Hematopoietic multipotent progenitor cell treated with erythropoietin and hydrocortisone succinate and interleukin-3 and kit ligand, for 15 days (in vitro differentiated cells): ENCODE data around the gene CMTM4.

Source experiments
- DNase-seq: peaks from one replicate; pipeline ENCODE4 v3.0.0-alpha.2; 2015; ENCODE audit warnings: low spot score

CMTM4 gene

DNA sequence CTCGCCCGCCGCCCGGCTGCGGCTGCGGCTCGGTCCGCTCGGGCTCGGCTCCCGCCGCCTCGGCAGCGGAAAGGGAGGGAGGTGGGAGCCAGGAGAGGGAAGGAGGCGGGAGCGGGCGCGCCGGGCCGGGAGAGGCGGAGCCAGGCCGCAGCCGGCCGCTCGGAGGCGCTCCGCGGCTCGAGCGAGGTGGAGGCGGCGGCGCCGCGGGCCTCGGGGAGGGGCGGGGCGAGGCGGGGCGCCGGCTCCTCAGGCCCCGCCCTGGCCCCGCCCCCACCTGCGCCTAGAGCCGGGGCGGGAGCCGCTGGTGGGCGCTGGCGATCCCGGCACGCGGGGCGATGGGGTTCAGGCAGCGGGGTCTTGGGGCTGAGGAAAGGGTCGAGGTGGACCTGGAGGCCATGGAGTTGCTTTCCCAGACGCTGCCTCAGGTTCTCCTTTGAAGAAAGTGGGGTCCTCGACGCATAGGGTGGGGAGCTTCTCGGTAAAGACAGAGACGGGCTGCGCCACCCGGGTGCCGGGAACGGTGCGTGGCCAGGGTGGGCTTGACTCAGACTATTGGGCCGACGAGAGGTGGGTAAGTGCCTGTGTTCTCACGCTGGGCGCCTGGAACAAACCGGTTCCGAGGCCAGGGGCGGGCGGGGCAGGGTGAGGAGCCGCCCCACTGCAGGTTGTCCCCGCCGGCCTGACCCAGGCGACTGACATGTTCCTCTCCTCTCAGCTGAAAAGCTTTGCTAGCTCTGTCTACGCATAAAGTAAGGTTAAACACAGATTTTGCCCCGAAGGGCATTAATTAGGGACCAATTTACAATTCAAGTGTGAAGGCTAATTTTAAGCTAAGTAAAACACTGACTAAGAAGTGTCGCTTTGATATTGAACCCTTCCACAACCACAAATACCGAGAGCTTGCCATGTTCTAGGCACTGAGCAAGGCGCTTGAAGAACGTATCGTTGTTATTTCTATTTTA, at the start of gene CMTM4:
Gene CMTM4, minus strand, starts transcription at position 75 of the 962 bp plus-strand sequence. CDS start 218 bp downstream, outside the sequence.
- peak; percentile 78 for DNase-seq

DNA sequence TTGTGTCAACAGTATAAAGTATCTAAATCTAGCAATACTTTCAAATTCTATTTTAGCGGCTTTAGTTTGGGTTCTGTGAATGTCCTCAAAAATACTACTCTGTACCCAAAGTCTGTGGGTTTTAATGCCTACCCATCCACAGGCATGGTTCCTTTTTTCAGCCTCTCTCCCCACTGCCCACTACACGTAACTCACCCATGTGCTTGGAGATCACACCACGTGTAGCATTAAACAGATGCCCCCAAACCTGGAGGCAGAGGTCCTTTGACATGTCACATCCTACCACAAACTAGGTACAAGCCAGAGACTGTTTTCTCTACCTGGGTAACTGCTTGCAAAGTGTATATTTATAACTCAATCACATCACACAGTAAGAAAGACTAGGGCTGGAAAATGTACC, 49.5 kb upstream of the CMTM4 start:
- DNase-seq, result no peak

DNA sequence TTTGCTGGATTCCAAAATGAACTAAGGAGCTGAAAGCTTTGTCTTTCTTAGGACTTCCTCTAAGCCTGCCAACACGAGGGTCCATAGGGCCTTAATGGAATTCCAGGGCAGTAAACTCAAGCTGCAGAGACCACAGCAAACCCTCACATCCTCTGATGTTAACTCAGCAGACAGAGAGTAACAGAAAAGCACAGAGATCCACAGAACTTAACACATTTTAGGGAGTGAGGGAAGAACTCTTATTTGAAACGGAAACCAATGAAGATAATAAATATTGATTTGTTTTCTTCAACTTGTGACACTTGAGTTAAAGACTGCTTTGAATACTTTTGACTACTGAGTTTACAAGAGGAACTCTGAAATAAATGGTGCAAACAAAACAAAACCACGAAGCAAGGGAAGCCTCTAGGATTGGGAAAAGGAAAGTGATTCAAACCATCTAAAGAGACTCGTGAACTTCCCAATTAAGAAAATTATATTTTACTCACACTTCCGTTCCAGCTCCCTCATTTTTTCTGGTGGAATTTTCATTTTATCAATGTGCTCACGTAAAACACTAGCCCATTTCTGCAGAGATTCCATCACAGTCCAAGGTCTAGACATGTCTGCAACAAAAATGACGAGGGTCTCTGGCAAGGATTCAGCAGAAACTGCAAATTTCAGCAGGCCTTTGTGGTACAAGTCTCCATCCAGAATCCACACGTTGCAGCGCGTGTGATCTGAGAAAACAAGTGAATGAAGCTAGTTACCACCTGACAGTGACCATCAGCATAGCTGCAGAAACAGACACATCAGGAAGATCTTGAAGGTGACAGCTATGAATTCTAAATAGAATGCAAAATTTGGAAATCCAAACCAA, 45.6 kb upstream of the CMTM4 start:
- no peak for DNase-seq

DNA sequence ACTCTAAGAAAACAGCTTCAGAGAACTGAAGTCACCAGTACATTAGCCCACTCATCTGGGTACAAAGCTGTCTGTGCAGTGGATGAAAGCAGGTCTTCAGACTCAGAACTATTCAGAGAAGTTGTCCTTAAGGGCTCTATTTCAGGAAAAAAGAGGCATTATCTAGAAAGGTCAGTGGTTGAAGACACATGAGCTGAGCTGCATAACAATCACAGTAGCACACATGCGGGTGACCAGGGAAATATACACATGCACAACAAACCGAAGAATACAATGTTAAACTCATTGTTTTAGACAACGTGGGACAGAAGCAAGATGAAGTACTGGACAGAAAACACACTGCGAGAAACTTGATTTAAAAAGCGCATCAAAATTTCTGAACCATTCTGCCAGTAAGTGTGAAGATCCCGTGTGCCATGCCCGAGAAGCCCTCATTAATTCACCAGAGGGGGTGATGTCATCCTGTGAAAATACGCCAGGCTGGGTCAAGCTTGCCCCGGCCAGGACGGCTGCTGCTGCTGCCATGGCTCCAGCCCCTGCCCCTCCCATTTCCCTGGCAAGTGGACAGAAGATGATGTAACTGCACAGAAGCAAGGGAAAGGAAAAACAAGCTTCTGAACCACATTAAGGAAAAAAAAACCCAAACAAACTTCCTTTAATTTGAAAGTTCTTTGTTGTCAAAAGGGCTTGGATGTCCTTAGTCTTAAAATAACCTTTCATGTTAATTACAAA, 44.8 kb upstream of the CMTM4 start:
- DNase-seq, result peak; percentile 72

DNA sequence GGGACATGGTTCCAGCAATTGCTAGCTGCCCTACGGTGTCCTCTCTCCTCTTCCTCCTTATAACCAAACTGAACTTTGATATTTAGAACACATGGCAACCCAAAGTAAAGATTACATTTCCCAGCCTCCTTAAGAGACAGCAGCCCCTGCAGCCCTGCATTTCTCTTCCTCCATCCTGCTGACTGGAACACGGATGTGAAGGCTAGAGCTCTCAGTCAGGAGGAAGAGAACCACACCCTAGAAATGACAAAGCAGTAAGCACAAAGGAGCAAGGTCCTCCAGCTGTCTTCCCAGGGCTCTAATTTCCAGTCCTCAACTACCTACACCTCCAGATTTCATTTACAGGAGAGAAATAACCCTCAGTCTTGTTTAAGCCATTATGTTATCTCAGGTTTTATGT, 44.0 kb upstream of the CMTM4 start:
- peak; percentile 9 for DNase-seq

DNA sequence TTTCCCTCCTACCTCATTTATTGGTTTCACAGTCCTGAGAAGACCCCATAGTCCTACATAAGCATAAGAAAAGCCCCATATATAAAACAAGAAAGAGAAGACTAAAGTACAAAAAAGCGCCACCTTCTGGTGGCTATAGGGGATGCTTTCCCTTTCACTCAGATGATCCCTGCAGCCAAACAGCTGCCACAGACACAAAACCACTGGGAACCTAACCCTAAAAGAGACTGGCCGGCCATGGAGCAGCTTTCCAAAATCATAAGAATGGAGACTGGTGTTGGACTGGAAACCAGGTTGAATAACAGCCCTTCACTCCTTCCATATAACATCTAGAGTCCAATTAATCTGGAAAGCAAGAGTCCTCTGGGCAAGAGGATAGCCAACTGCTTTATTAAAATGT, 43.5 kb upstream of the CMTM4 start:
- peak; percentile 62 for DNase-seq

DNA sequence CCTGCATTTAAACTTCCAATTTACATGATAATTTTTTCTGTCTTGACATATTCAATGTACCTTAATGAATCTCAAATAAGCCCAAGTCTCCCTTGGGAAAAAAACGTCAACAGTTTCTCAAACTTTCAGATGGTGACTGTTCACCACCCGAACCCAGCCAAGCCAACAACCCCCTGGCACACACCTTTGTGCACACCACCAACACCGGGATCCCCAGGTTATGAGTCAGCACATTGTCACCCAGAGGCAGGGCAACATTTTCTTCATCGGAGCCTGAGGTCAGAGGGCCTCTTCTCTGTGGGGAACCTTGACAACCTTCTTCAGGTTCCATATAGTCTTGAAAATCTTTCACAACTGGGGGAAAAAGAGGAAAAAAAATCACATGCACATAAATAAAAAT, 39.3 kb upstream of the CMTM4 start:
- DNase-seq, result no peak

DNA sequence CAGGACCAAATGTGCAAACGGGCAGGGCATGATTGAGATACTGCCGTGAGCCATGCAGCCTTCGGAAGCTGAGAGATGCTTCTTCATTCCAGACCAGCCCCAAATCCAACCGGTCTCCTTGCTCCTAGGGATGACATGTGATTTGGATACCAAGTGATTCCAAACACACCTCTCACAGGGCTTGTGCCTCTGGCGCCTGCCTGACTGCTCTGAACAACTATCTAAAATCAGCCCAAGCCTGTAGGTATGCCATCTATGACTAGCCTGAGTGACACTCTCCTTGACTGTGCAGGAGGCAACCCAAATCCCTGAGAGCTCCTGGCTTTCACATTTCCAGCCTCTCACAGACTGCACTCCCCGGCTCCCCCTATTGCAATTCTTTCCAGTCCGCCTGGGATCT, 34.6 kb upstream of the CMTM4 start:
- no peak for DNase-seq

DNA sequence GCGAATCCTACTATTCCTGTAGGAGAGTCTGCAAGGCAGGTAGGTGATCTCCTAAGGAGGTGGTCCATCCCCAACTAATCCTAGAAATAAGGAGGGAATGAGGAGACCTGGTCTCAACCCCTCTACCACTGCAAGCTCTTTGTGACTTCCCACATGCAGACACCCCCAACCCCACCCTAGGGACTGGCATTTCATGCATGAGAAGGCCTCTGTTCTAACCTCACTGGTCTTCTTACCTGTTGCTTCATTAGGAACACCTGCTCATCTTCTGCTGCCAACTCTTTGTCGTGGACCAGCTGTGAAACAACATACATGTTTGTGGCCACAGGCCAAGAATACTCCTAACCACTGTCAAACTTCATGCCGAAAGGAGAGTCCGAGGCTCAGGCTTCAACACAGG, 32.3 kb upstream of the CMTM4 start:
- DNase-seq, result no peak

DNA sequence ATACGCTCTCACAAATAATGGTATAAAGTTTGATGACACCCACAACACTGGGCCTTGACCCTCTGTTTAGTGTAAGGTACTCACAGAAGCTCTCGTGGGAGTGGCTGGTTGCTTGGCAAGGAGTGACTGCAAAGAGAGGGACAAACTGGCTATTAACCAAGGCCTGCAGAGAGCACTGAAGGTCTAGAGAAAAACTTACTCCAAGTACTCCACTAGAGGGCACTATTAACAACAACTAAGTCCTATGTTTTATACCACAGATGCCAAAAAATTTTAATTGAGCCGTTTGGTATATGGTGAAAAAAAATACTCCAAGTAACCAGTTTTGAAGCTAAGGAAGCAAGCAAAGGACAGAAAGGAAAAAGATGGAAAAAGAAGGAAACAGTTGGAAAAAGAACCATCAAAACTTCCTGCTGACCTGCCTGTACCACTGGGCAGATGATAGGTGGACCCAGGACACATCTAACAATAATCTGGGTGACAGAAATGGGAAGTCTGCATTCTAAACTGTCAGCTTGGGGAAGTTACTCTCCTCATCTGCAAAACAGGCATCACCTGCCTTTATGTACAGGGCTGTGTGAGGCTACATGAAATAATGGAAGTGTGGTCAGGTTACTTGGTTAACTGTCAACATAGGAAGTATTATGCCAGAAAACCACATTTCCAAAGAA, 31.7 kb upstream of the CMTM4 start:
- peak; percentile 80 for DNase-seq

DNA sequence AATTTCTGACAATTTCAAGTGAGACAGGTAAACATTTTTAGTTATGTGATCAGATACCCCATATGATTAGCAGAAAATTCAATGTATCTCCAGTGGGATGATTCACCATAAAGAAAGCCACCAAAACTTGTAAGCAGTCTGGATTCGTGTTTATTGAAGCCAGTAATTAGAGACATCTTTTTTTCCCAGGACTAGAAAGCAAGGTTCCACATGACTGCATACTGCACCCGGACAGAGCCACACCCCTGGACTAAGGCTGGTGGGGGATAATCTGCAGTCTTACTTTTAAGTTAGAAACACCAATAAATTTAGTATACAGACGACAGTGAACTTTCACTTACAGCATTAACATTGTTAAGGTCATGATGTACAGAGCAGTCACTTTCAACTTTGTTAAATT, 24.2 kb upstream of the CMTM4 start:
- no peak for DNase-seq

DNA sequence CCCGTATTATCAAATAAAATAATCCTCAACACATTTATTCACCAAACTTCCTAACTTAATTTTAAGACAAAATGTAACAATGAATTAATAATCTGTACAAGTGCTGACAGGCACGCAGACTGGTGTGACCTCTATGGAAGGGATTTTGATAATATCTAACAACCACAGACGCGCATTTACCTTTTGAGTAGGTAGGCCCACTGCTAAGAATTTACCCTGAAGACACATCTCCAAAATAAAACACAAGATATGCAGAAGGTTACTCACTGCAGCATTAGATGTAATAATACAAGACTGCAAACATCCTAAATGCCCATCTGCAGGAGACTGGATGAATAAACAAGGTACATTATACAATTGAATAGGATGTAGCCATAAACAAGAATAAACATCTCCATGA, 22.7 kb upstream of the CMTM4 start:
- DNase-seq, result no peak

DNA sequence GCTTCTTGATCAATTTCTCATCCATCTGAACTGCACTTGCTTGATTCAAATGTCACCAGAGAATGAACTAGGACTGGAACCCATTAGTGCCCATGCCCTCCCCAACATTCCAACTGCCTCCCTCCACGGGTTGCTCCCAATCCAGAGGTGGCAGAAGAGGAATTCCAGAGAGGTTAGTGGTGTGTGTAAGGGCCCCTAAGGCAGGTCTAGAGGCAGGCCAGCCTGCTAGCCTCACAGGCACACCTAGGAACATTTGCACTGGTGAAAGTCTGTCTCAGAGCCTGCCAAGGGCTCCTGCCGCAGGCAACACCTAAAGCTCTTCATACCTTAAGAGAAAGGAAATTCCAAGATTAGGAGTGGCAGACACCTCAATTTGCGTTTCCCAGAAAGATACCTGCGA, 21.2 kb upstream of the CMTM4 start:
- no peak for DNase-seq

DNA sequence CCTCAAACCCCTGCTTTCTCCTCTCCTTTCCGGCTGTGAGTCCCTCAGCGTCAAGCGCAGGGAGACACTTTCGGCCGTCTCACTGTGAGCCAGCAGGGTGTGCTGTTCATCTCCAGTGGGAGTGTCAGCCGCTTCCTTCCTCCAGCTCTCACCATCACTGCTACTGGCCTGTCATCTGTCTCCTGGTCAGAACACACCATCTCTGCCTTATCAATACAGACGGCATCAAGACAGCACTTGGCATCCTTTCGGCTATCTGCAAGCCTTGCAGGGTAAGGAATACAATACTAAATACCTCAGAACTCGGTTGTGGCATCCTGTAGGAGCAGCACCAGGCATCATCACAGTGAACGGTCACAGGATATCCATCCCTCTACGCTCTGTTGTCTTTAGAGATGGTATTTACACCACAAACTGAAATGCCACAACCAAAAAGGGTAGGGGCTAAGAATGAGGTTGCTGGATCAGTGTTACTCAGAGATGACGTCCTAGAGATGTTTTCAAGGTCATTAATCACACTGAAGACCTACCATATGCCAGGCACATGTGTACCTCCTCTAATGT, 20.7 kb upstream of the CMTM4 start:
- no peak for DNase-seq

DNA sequence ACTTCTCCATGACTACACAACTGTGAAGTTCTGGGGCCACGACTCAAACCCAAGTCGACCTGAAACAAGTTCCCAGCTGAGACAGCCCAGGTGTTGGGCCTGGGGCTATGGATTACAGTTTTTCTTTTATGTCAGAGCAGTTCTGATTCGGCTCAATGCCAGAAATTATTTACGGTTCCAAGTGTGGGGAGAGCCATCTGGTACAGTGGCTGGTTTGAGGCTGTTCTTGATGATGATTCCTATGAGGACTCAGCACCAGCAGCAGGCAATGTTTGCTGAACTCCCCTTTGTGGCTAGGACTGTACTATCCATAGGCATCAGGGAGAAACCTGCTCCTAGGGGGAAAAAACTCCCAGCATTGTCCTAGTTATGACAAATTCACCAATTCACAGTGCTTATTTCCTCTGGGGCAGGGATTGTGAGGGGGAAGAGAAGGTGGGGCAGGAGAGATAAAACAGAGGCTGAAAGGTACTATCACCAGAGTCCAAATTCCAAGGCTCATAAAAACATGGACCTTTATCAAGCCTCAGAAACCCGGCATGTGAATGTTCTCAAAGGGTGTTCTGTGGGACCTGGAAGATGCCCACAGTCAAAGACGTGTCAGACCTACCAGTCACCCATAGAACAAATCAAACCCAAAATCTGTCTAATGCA, 18.2 kb upstream of the CMTM4 start:
- no peak for DNase-seq

DNA sequence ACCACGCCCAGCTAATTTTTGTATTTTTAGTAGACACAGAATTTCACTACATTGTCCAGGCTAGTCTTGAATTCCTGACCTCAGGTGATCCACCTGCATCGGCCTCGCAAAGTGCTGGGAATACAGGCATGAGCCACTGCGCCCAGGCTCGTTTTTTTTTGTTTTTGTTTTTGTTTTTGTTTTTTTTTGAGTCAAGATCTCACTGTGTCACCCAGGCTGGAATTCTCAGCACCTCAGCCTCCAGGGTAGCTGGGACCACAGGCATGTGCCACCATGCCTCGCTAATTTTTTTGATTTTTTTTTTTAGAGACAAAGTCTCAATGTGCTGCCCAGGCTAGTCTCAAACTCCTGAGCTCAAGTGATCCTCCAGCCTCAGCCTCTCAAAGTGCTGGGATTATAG, 17.5 kb upstream of the CMTM4 start:
- no peak for DNase-seq

DNA sequence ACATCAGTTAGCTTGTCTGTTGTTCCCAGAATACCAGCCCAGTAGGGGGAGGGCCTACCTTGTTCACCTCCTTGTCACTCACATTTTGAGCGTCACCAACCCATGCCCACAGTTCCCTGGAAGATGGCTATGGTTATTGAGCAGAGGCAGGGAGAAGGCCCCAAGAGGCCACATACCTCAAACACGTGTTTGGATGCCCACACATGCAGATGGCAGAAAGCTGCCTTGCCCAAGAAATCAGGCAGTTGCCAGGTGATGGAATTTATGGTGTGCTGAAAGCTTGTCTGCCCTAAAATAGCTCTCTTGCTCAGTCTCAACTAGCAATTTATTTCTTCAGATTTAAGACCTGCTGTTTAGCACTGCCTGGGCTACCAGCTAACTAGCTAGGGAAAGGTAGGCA, 16.5 kb upstream of the CMTM4 start:
- DNase-seq, result no peak

DNA sequence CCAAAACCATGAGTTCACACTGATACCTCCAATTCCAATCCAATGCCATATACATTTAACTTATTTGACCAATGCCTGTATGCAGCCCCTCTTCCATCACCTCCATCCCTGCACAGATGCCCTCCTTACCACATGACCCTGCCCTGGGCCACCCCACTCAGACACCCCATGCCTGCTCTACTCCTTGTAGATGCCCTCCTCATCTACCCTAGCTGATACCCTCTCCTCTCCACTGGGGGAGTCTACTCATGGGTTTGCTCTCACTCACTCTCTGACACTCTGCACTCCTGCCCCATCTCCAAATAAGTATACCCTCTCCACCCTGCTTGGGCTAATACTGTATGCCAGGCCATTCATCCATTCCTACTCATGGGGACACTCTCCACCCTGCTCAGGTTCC, 16.0 kb upstream of the CMTM4 start:
- no peak for DNase-seq

DNA sequence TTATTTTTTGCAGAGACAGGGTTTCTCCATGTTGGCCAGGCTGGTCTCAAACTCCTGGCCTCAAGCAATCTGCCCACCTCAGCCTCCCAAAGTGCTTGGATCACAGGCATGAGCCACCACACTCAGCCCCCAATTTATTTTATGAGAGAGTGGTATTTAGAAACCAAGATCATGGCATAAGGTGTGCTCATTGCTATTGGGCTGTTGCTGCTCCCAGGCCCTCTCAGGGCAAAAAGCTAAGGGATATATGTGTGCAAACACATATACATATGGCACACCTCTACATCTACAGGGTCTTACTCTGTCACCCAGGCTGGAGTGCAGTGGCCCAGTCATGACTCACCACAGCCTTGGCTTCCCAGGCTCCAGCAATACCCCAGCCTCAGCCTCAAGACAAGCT, 15.0 kb upstream of the CMTM4 start:
- DNase-seq, result no peak

DNA sequence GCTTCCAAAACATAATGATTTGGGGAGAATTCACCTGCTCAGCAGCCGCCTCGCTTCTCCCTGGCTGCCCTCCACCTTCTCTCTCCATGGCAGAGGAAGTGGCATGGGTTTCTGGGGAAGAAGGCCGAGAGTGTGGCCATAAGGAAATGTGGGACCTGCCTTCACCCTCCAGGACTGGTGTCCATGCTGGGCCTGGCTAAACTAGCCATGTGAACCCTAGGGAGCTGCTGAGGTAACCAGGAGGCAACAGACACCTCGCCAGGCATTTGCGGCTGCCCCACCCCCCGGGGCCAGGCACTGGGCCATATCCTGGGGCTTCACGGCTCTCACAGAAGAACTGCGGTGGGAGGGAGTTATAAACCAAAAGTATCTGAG, 9.9 kb upstream of the CMTM4 start:
- no peak for DNase-seq
